ENCODE results near the gene HEATR5B. TPM values are rescaled to one million over a fixed set of nuclear protein-coding genes. Genes with fewer than 3 reads are reported as not detected.

HEATR5B gene
- 10 to 100 TPM; 16.4 to 17.0 TPM for total RNA-seq

- peak; percentile 93 for DNase-seq
- Mint-ChIP-seq H3K4me3 (no peak within 1 kb of the TSS), H3K9me3 (ENCODE audit: insufficient read depth) (no peaks in the 10 kb centered on the region), H3K27me3 (ENCODE audit: low read depth) (no peaks in the 10 kb centered on the region), H3K27ac (no peak within 1 kb of the TSS), H3K36me3 (ENCODE audit: low read depth) (peaks cover 37% of the 10 kb centered on the region), H3K4me1 (ENCODE audit: low read depth) (peaks cover 31% of the 10 kb centered on the region)
- peak; percentile 92 for ATAC-seq
- ChIA-PET CTCF (interaction anchor here (1.3 kb wide), 1 partner anchor 794 kb away, joined by 3 read pairs; no protein-coding TSS in a partner anchor), POLR2A (interaction anchor here (0.7 to 1.3 kb wide), 3 partner anchors 12 to 117 kb away, joined by 3 to 5 read pairs (median 4); partner anchors contain the start of gene STRN)
Observed at GRCh38 chr2:37083873-37084794, at the start of gene HEATR5B, which contains the start of gene GPATCH11. TSS of gene HEATR5B (minus strand) at chr2:37084372. CDS start at chr2:37083414, 958 bp downstream. TSS of gene GPATCH11 (plus strand) at chr2:37084518. CDS start at chr2:37088382, 3,864 bp downstream.

GRCh38 chr2:37132914-37133313, 48.7 kb upstream of the HEATR5B start:
- Mint-ChIP-seq H3K27ac (no peak overlapping the region), H3K9me3 (ENCODE audit: insufficient read depth) (no peaks in the 10 kb centered on the region), H3K36me3 (ENCODE audit: low read depth) (peaks cover 60% of the 10 kb centered on the region), H3K27me3 (ENCODE audit: low read depth) (no peaks in the 10 kb centered on the region), H3K4me1 (ENCODE audit: low read depth) (no peaks in the 10 kb centered on the region), H3K4me3 (no peak overlapping the region)
- DNase-seq (no peak), ATAC-seq (no peak)
- ChIA-PET POLR2A (interaction anchor here (0.5 kb wide), 1 partner anchor 50 kb away, joined by 3 read pairs; no protein-coding TSS in a partner anchor), CTCF (no interaction called here)

- POLR2A ChIA-PET, result interaction anchor here (1.0 kb wide), 1 partner anchor 10 kb away, joined by 4 read pairs; no protein-coding TSS in a partner anchor
- no peak overlapping the region for H3K27ac Mint-ChIP-seq
- DNase-seq (no peak), ATAC-seq (no peak)
- no peaks in the 10 kb centered on the region for H3K4me1 Mint-ChIP-seq (ENCODE audit: low read depth)
- peaks cover 68% of the 10 kb centered on the region for H3K36me3 Mint-ChIP-seq (ENCODE audit: low read depth)
- H3K9me3 Mint-ChIP-seq (ENCODE audit: insufficient read depth), result no peaks in the 10 kb centered on the region
- CTCF ChIA-PET, result no interaction called here
- H3K27me3 Mint-ChIP-seq (ENCODE audit: low read depth), result no peaks in the 10 kb centered on the region
- H3K4me3 Mint-ChIP-seq, result no peak overlapping the region
Observed at GRCh38 chr2:37125416-37125815, 41.2 kb upstream of the HEATR5B start.

GRCh38 chr2:37119157-37119556, 35.0 kb upstream of the HEATR5B start:
- no peak overlapping the region for H3K4me3 Mint-ChIP-seq
- H3K36me3 Mint-ChIP-seq (ENCODE audit: low read depth), result peaks cover 49% of the 10 kb centered on the region
- H3K27me3 Mint-ChIP-seq (ENCODE audit: low read depth), result no peaks in the 10 kb centered on the region
- peaks cover 9% of the 10 kb centered on the region for H3K4me1 Mint-ChIP-seq (ENCODE audit: low read depth)
- ATAC-seq, result no peak
- no peaks in the 10 kb centered on the region for H3K9me3 Mint-ChIP-seq (ENCODE audit: insufficient read depth)
- CTCF ChIA-PET, result no interaction called here
- POLR2A ChIA-PET, result no interaction called here
- DNase-seq, result no peak
- peak overlapping the region; percentile 20 for H3K27ac Mint-ChIP-seq

GRCh38 chr2:37117566-37117965, 33.4 kb upstream of the HEATR5B start:
- CTCF ChIA-PET, result interaction anchor here (1.2 kb wide), 1 partner anchor 333 kb away, joined by 3 read pairs; no protein-coding TSS in a partner anchor
- Mint-ChIP-seq H3K9me3 (ENCODE audit: insufficient read depth) (no peaks in the 10 kb centered on the region), H3K4me1 (ENCODE audit: low read depth) (peaks cover 9% of the 10 kb centered on the region), H3K4me3 (no peak overlapping the region), H3K27me3 (ENCODE audit: low read depth) (no peaks in the 10 kb centered on the region), H3K36me3 (ENCODE audit: low read depth) (peaks cover 50% of the 10 kb centered on the region), H3K27ac (no peak overlapping the region)
- POLR2A ChIA-PET, result interaction anchor here (0.7 kb wide), 1 partner anchor 13 kb away, joined by 3 read pairs; no protein-coding TSS in a partner anchor
- DNase-seq, result no peak
- no peak for ATAC-seq

- no peak overlapping the region for H3K4me3 Mint-ChIP-seq
- ATAC-seq (no peak), DNase-seq (no peak)
- peaks cover 58% of the 10 kb centered on the region for H3K36me3 Mint-ChIP-seq (ENCODE audit: low read depth)
- ChIA-PET CTCF (no interaction called here), POLR2A (no interaction called here)
- peaks cover 13% of the 10 kb centered on the region for H3K4me1 Mint-ChIP-seq (ENCODE audit: low read depth)
- H3K27ac Mint-ChIP-seq, result no peak overlapping the region
- no peaks in the 10 kb centered on the region for H3K27me3 Mint-ChIP-seq (ENCODE audit: low read depth)
- H3K9me3 Mint-ChIP-seq (ENCODE audit: insufficient read depth), result no peaks in the 10 kb centered on the region
Observed at GRCh38 chr2:37111958-37112357, 27.8 kb upstream of the HEATR5B start.

- POLR2A ChIA-PET, result no interaction called here
- peaks cover 4% of the 10 kb centered on the region for H3K4me1 Mint-ChIP-seq (ENCODE audit: low read depth)
- no peak for ATAC-seq
- no peak overlapping the region for H3K27ac Mint-ChIP-seq
- DNase-seq, result no peak
- CTCF ChIA-PET, result no interaction called here
- H3K27me3 Mint-ChIP-seq (ENCODE audit: low read depth), result no peaks in the 10 kb centered on the region
- no peaks in the 10 kb centered on the region for H3K9me3 Mint-ChIP-seq (ENCODE audit: insufficient read depth)
- H3K36me3 Mint-ChIP-seq (ENCODE audit: low read depth), result peaks cover 58% of the 10 kb centered on the region
- no peak overlapping the region for H3K4me3 Mint-ChIP-seq
Observed at GRCh38 chr2:37110306-37111212, 26.4 kb upstream of the HEATR5B start.

- ChIA-PET CTCF (no interaction called here), POLR2A (no interaction called here)
- no peak overlapping the region for H3K4me3 Mint-ChIP-seq
- peaks cover 4% of the 10 kb centered on the region for H3K4me1 Mint-ChIP-seq (ENCODE audit: low read depth)
- H3K27me3 Mint-ChIP-seq (ENCODE audit: low read depth), result no peaks in the 10 kb centered on the region
- no peak overlapping the region for H3K27ac Mint-ChIP-seq
- ATAC-seq (no peak), DNase-seq (no peak)
- H3K36me3 Mint-ChIP-seq (ENCODE audit: low read depth), result peaks cover 64% of the 10 kb centered on the region
- no peaks in the 10 kb centered on the region for H3K9me3 Mint-ChIP-seq (ENCODE audit: insufficient read depth)
Observed at GRCh38 chr2:37109523-37109922, 25.4 kb upstream of the HEATR5B start.

GRCh38 chr2:37105150-37105549, 21.0 kb upstream of the HEATR5B start:
- H3K36me3 Mint-ChIP-seq (ENCODE audit: low read depth), result peaks cover 73% of the 10 kb centered on the region
- CTCF ChIA-PET, result no interaction called here
- ATAC-seq (no peak), DNase-seq (no peak)
- H3K9me3 Mint-ChIP-seq (ENCODE audit: insufficient read depth), result no peaks in the 10 kb centered on the region
- H3K27ac Mint-ChIP-seq, result no peak overlapping the region
- H3K4me1 Mint-ChIP-seq (ENCODE audit: low read depth), result no peaks in the 10 kb centered on the region
- no peak overlapping the region for H3K4me3 Mint-ChIP-seq
- POLR2A ChIA-PET, result interaction anchor here (0.6 kb wide), 1 partner anchor 139 kb away, joined by 4 read pairs; the partner anchor contains the start of gene STRN
- no peaks in the 10 kb centered on the region for H3K27me3 Mint-ChIP-seq (ENCODE audit: low read depth)

- ATAC-seq (no peak), DNase-seq (no peak)
- H3K4me1 Mint-ChIP-seq (ENCODE audit: low read depth), result no peaks in the 10 kb centered on the region
- H3K27me3 Mint-ChIP-seq (ENCODE audit: low read depth), result no peaks in the 10 kb centered on the region
- ChIA-PET CTCF (no interaction called here), POLR2A (interaction anchor here (0.6 kb wide), 1 partner anchor 14 kb away, joined by 3 read pairs; no protein-coding TSS in a partner anchor)
- no peak overlapping the region for H3K27ac Mint-ChIP-seq
- H3K4me3 Mint-ChIP-seq, result no peak overlapping the region
- H3K9me3 Mint-ChIP-seq (ENCODE audit: insufficient read depth), result no peaks in the 10 kb centered on the region
- H3K36me3 Mint-ChIP-seq (ENCODE audit: low read depth), result peaks cover 74% of the 10 kb centered on the region
Observed at GRCh38 chr2:37104178-37104577, 20.0 kb upstream of the HEATR5B start.

GRCh38 chr2:37102588-37102987, 18.4 kb upstream of the HEATR5B start:
- no peak overlapping the region for H3K27ac Mint-ChIP-seq
- POLR2A ChIA-PET, result no interaction called here
- no peak overlapping the region for H3K4me3 Mint-ChIP-seq
- H3K9me3 Mint-ChIP-seq (ENCODE audit: insufficient read depth), result no peaks in the 10 kb centered on the region
- H3K36me3 Mint-ChIP-seq (ENCODE audit: low read depth), result peaks cover 66% of the 10 kb centered on the region
- H3K4me1 Mint-ChIP-seq (ENCODE audit: low read depth), result no peaks in the 10 kb centered on the region
- DNase-seq, result no peak
- CTCF ChIA-PET, result no interaction called here
- ATAC-seq, result no peak
- H3K27me3 Mint-ChIP-seq (ENCODE audit: low read depth), result no peaks in the 10 kb centered on the region

Data from activated CD8-positive, alpha-beta T cell treated with anti-CD3 and anti-CD28 coated beads, Interleukin-2, amount 10 ng/mL, durations not matched to agents 7 days and 5 days (primary cell).